Endometrial microvascular endothelial cells (primary cell): ENCODE results near the gene ZNF718. TPM values are rescaled to one million over a fixed set of nuclear protein-coding genes. Genes with fewer than 3 reads are reported as not detected.
"Not testable (repeated sequence)": the region's sequence is repeated elsewhere in the genome, so short reads cannot be mapped to it uniquely, and the experiment has no call there.

Source experiments
- in situ Hi-C: cut with HindIII; loops from 2 replicates; pipeline ENCODE4 v1.10.0; 2017; ENCODE audit warnings: low sequenced_read_pairs, low pct_unique_long_range_greater_than_20kb; ENCODE audit errors: inconsistent ontology term
- total RNA-seq: library from RNA; depleted of rRNA; stranded (reverse); fragments of >200 nt; gene quantifications from one replicate; pipeline ENCODE4 v1.2.3, GENCODE V29; 2015; ENCODE audit errors: inconsistent ontology term

Gene ZNF718
- total RNA-seq, 1 donor from 2014 or later = 7.6 TPM

DNA sequence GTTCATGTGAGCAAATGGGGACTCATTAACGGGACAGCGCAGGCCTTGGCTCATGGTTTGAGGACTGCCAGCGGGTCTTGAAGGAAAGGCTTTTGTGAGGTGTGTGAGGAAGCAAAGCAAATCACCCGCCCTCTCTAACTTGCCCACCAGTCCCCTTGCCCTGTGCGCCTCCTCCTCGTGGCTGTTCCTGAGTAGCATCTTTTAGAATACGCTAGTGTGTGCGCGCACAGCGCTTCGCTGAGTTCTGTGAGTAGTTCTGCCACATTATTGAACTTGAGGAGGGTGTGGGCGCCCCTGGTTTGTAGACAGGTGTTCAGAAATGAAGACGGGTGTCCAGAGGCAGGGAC, 88.9 kb downstream of the ZNF718 start:
- in situ Hi-C loops = not testable (repeated sequence)

Other genes starting within 250 kb of the ZNF718 start
- 10.9 TPM for gene ZNF595, start 71.2 kb upstream of the ZNF718 start, total RNA-seq
- 1.0 TPM for gene ZNF732, start 181.0 kb downstream of the ZNF718 start, total RNA-seq
- gene ZNF141, start 213.3 kb downstream of the ZNF718 start, total RNA-seq = 3.7 TPM